GM12874 (cell line): ENCODE measurements around the gene NOC4L.

Experiments
- CTCF ChIP-seq: IDR thresholded peaks from 2 replicates; pipeline ENCODE4 v1.5.1; 2011; ENCODE audit warnings: low read depth, mild to moderate bottlenecking, control low read depth, low read length, moderate library complexity; ENCODE audit not compliant: insufficient read depth

The NOC4L gene

DNA sequence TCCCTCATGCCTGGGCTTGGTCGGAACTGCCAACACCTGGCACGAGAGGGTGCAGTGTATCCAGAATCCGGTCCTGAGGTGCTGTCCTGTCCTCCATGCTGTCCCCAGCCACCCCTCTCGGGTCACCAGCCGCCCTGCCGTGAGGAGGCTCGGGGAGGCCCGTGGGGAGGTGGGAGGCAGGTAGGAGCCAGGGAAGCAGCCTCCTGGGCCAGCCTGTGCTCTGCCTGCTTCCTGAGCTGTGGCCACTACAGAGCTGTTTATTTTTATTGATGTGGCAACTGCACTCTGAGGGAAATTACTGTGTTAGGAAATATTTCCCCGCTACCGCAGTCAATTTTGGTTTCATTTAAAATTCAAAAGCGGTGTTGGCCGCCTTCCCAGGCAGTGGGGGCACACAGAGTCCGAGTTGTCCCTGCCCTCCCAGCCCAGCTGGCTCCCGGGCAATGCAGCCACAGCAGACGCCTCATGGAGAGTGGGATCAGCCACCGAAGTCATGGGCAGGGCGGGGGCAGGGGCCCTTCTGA lies 18.3 kb downstream of the NOC4L start:
- TF ChIP-seq CTCF = no peak

- TF ChIP-seq CTCF = no peak
These were observed 19.0 kb downstream of the NOC4L start for GRCh38 chr12:132163041-132163910.

DNA sequence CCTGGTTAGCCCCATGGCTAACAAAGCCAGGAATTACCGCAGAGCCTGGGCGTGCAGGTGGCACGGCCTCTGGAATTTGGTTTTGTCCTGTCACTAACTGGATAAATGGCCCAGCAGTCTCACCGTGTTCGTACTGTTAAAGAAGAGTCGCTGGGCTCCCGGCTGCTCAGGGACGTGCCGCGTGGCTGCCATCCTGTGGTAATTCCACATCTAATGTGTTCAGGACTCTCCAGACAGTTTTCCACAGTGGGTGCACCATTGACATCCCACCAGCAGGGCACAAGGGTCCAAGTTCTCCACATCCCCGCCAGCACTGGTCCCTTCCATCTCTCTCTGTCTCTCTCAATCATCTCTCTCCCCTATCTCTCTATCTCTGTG lies 19.6 kb downstream of the NOC4L start:
- TF ChIP-seq CTCF = no peak

DNA sequence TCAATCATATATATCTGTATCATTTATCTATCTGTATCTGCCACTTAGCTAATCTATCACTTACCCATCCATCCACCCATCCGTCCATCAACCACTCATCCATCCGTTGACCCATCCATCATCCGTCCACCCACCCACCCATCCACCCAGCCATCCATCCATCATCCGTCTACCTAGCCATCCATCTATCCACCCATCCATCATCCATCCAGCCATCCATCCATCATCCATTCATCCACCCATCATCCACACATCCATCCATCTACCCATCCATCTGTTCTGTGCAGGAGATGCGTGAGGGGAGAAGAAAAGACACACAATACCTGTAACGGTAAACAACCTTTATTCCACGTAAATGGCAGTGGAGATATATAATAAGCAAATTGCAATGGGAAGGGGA lies 20.2 kb downstream of the NOC4L start:
- no peak for TF ChIP-seq CTCF

DNA sequence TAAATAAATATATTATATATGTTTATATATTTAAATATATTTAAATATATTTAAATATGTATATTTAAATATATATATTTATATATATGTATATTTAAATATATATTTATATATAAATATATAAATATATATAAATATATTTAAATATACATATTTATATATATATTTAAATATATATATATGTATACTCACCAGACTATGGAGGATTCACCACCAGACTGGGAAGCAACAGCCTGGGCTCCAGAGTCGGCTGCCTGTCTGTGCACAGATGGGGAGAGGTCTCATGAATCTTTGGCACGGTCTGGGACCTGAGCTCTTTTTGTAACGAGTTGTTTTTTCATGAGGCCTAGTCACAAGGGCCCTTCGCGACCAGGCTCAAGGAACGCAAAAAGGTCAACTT lies 21.3 kb downstream of the NOC4L start:
- TF ChIP-seq CTCF = no peak

DNA sequence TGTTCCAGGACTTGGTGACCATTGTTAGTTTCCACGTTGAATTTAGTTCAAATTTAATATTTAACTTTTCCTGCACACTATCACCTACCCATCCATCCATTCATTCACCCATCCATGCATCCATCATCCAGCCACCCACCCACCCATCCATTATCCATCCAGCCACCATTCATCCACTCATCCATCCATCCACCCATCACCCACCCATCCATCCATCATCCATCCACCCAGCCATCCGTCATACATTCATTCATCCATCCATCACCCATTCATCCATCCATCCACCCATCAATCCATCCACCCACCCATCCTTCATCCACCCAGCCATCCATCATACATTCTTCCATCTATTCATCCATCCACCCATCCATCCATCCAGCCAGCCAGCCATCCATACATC lies 21.8 kb downstream of the NOC4L start:
- TF ChIP-seq CTCF = no peak

GRCh38 chr12:132166801-132167591 lies 22.7 kb downstream of the NOC4L start:
- no peak for TF ChIP-seq CTCF
